Smooth muscle cell (in vitro differentiated cells): ENCODE data around the gene POLR1H. TPM values are rescaled to one million over a fixed set of nuclear protein-coding genes. Genes with fewer than 3 reads are reported as not detected.
A peak's percentile ranks its signal among the peaks of the same experiment; 100 is the strongest.

Source experiments
- DNase-seq: peaks from one replicate; lab custom pipeline; 2025; ENCODE audit not compliant: unreplicated experiment; lab: John Stamatoyannopoulos, UW
- H2AFZ ChIP-seq: fragments of 200-600 bp; sonication (generic); 2 replicates; pipeline ENCODE4 v1.6.0; 2016; ENCODE audit warnings: antibody characterized with exemption, low read depth, mild to moderate bottlenecking
- H3F3A ChIP-seq: fragments of 200-600 bp; sonication (generic); 2 replicates; pipeline ENCODE4 v1.6.0; 2017; ENCODE audit warnings: antibody characterized with exemption, low read depth
- H3K27ac ChIP-seq: fragments of 200-600 bp; sonication (generic); 2 replicates; pipeline ENCODE4 v1.5.1; 2016; ENCODE audit warnings: low read depth, mild to moderate bottlenecking
- H3K27me3 ChIP-seq: fragments of 200-600 bp; sonication (generic); 2 replicates; pipeline ENCODE4 v1.6.1; 2016; ENCODE audit warnings: low read depth, mild to moderate bottlenecking
- H3K36me3 ChIP-seq: fragments of 200-600 bp; sonication (generic); 2 replicates; pipeline ENCODE4 v1.5.1; 2016; ENCODE audit warnings: low read depth
- H3K4me1 ChIP-seq: fragments of 200-600 bp; sonication (generic); 2 replicates; pipeline ENCODE4 v1.5.1; 2016; ENCODE audit warnings: low read depth
- H3K4me2 ChIP-seq: fragments of 200-600 bp; sonication (generic); 2 replicates; pipeline ENCODE4 v1.6.0; 2016; ENCODE audit warnings: mild to moderate bottlenecking
- H3K4me3 ChIP-seq: fragments of 200-600 bp; sonication (generic); 2 replicates; pipeline ENCODE4 v1.5.1; 2016; ENCODE audit warnings: mild to moderate bottlenecking
- H3K79me2 ChIP-seq: fragments of 200-600 bp; sonication (generic); 2 replicates; pipeline ENCODE4 v1.6.0; 2016; ENCODE audit warnings: low read depth, mild to moderate bottlenecking
- H3K9ac ChIP-seq: fragments of 200-600 bp; sonication (generic); 2 replicates; pipeline ENCODE4 v1.6.0; 2016; ENCODE audit warnings: low read depth
- H3K9me3 ChIP-seq: fragments of 200-600 bp; sonication (generic); replicated peaks from 2 replicates; pipeline ENCODE4 v1.5.1; 2016; ENCODE audit warnings: low read depth
- H4K20me1 ChIP-seq: fragments of 200-600 bp; sonication (generic); 2 replicates; pipeline ENCODE4 v1.6.0; 2016; ENCODE audit warnings: low read depth
- WGBS: methylation state at CpG from one replicate; pipeline ENCODE4 v1.1.7; 2016; ENCODE audit warnings: low lambda C conversion rate; 5-methylcytosine and 5-hydroxymethylcytosine counted together
- polyA plus RNA-seq: library from polyadenylated mRNA; unstranded; fragments of >200 nt; fragmentation: Nextera tagmentation; extraction: Ambion mirVana; gene quantifications from 2 replicates; pipeline ENCODE4 v1.2.1, GENCODE V29; 2016
- total RNA-seq: library from RNA; depleted of rRNA; stranded (reverse); fragments of >200 nt; gene quantifications from 2 replicates; pipeline ENCODE4 v1.2.3, GENCODE V29; 2014
- TF ChIP-seq, protein P1 (sequence below): fragments of 200-600 bp; sonication (generic); IDR thresholded peaks from 2 replicates; pipeline ENCODE4 v1.5.1; 2017; ENCODE audit warnings: borderline replicate concordance, mild to moderate bottlenecking, antibody characterized with exemption; ENCODE audit not compliant: insufficient read depth, poor library complexity, severe bottlenecking

POLR1H gene
- total and polyA plus RNA-seq, 2 experiments from 2014 or later, result 21.0 to 35.1 TPM

- peaks cover 18% of the 10 kb centered on the region for H3K27me3 ChIP-seq
- under 1% methylated on average over 46 of the region's 46 CpGs for WGBS
- H3K9me3 ChIP-seq, result no peaks in the 10 kb centered on the region
- peak; percentile 89 for DNase-seq
- no peaks in the 10 kb centered on the region for H4K20me1 ChIP-seq
- peaks cover 22% of the 10 kb centered on the region for H3K79me2 ChIP-seq
- H3K36me3 ChIP-seq, result no peaks in the 10 kb centered on the region
- peak within 1 kb of the TSS; percentile 81 for H2AFZ ChIP-seq
- peak within 1 kb of the TSS; percentile 74 for H3K4me3 ChIP-seq
- peak within 1 kb of the TSS; percentile 79 for H3K27ac ChIP-seq
- H3K9ac ChIP-seq, result peak within 1 kb of the TSS; percentile 81
- H3F3A ChIP-seq, result peaks cover 8% of the 10 kb centered on the region
- H3K4me2 ChIP-seq, result peak within 1 kb of the TSS; percentile 96
- H3K4me1 ChIP-seq, result peaks cover 19% of the 10 kb centered on the region
- TF ChIP-seq, protein P1, sequence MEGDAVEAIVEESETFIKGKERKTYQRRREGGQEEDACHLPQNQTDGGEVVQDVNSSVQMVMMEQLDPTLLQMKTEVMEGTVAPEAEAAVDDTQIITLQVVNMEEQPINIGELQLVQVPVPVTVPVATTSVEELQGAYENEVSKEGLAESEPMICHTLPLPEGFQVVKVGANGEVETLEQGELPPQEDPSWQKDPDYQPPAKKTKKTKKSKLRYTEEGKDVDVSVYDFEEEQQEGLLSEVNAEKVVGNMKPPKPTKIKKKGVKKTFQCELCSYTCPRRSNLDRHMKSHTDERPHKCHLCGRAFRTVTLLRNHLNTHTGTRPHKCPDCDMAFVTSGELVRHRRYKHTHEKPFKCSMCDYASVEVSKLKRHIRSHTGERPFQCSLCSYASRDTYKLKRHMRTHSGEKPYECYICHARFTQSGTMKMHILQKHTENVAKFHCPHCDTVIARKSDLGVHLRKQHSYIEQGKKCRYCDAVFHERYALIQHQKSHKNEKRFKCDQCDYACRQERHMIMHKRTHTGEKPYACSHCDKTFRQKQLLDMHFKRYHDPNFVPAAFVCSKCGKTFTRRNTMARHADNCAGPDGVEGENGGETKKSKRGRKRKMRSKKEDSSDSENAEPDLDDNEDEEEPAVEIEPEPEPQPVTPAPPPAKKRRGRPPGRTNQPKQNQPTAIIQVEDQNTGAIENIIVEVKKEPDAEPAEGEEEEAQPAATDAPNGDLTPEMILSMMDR, result no peak
Observed at GRCh38 chr6:30066577-30067459, 5.8 kb downstream of the POLR1H start, which contains the start of gene PPP1R11. Gene PPP1R11 (plus strand): TSS chr6:30067198. CDS start chr6:30067411, 213 bp downstream.

- no peak for DNase-seq
- peaks cover 26% of the 10 kb centered on the region for H3K27me3 ChIP-seq
- H4K20me1 ChIP-seq, result no peaks in the 10 kb centered on the region
- peak overlapping the region; percentile 79 for H3K27ac ChIP-seq
- H3K4me3 ChIP-seq, result peak overlapping the region; percentile 74
- no peaks in the 10 kb centered on the region for H3K9me3 ChIP-seq
- H3K36me3 ChIP-seq, result no peaks in the 10 kb centered on the region
- H2AFZ ChIP-seq, result peak overlapping the region; percentile 81
- TF ChIP-seq, protein P1, result no peak
- H3K4me2 ChIP-seq, result peak overlapping the region; percentile 96
- H3K79me2 ChIP-seq, result peaks cover 16% of the 10 kb centered on the region
- H3K9ac ChIP-seq, result peak overlapping the region; percentile 81
- H3K4me1 ChIP-seq, result peaks cover 14% of the 10 kb centered on the region
- WGBS, result 13% methylated on average over 8 of the region's 8 CpGs
- peaks cover 8% of the 10 kb centered on the region for H3F3A ChIP-seq
Observed at GRCh38 chr6:30067460-30068139, 6.5 kb downstream of the POLR1H start.

DNA sequence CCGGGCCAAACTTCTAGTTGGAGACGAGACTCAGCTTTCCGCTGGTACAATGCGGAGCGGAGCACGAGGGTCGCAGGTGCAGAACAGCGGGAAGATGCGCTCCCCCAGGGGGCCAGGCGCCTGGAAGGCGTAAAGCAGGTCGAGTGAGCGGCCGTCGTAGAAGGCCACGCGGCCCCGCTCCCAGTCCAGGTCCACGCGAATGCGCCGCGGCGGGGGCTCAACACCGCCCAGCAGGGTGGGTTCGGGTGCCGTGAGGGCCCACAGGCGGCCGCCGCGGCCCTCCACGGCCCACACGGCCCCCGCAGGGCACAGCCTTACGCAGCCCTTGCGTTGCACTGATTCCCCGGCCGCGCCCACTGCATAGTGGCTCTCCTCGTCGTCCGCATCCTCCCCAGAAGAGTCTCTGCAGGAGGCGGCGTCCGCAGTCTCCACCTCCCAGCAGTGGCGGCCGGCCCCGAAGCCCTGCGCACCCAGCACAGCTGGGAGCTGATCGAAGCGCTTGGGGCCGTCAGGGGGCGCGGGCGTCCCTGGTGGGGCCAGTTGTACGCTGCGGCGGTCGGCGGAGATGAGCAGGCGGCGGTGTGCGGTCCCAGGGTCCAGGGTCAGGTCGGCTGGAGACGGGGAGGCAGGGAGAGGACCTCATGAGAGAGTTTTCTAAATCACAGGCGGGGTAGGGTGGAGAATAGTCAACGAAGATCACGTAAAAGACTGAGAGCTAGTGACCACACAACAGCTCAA, 10.2 kb downstream of the POLR1H start:
- 10% methylated on average over 53 of the region's 68 CpGs for WGBS
- Histone ChIP-seq H3K4me1 (peaks cover 19% of the 10 kb centered on the region), H3K27me3 (peaks cover 63% of the 10 kb centered on the region), H3K4me3 (peak overlapping the region; percentile 36), H3K9ac (no peak overlapping the region), H3K9me3 (no peaks in the 10 kb centered on the region), H3K4me2 (peak overlapping the region; percentile 82), H3F3A (peaks cover under 1% of the 10 kb centered on the region), H2AFZ (no peak overlapping the region), H3K27ac (no peak overlapping the region), H3K79me2 (peaks cover 2% of the 10 kb centered on the region), H3K36me3 (no peaks in the 10 kb centered on the region), H4K20me1 (no peaks in the 10 kb centered on the region)
- no peak for DNase-seq
- TF ChIP-seq, protein P1, result no peak
